GM21423 (cell line): ENCODE data around the gene CYP1A1.

ENCODE experiments used
- ATAC-seq: cut with Tn5 transposase; IDR thresholded peaks from one replicate; pipeline ENCODE4 v1.9.1; 2021; ENCODE audit warnings: mild to moderate bottlenecking, moderate library complexity; ENCODE audit not compliant: unreplicated experiment

The CYP1A1 gene, protein sequence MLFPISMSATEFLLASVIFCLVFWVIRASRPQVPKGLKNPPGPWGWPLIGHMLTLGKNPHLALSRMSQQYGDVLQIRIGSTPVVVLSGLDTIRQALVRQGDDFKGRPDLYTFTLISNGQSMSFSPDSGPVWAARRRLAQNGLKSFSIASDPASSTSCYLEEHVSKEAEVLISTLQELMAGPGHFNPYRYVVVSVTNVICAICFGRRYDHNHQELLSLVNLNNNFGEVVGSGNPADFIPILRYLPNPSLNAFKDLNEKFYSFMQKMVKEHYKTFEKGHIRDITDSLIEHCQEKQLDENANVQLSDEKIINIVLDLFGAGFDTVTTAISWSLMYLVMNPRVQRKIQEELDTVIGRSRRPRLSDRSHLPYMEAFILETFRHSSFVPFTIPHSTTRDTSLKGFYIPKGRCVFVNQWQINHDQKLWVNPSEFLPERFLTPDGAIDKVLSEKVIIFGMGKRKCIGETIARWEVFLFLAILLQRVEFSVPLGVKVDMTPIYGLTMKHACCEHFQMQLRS

DNA sequence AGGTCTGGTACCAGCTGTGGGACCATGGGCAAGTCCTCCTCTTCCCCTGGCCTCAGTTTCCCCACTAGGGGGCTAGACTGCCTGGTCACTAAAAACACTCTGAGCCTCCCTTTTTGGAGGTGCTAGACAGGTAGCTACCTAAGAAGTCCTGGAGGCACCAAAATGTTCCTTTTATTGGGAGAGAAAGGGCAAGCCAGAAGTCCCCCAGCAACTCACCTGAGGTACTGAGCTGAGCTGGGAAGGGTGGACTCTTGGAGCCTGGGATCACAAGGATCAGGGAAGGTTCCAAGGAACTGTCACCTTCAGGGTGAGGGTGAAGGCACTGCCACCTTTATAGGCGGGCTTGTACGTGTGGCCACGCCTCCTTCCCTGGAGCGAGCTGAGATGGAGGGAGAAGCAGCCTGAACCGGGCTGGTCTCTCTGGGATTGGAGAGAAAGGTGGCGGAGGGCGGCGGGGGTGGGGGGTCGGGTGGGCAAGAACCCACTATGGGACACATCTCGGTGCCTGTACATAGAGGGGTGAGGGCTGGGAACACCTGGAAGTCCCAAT lies at the start of gene CYP1A1:
TSS of gene CYP1A1 (minus strand) at position 304 of the 550 bp plus-strand sequence. CDS start 2,431 bp downstream, outside the sequence.
- ATAC-seq, result no peak

DNA sequence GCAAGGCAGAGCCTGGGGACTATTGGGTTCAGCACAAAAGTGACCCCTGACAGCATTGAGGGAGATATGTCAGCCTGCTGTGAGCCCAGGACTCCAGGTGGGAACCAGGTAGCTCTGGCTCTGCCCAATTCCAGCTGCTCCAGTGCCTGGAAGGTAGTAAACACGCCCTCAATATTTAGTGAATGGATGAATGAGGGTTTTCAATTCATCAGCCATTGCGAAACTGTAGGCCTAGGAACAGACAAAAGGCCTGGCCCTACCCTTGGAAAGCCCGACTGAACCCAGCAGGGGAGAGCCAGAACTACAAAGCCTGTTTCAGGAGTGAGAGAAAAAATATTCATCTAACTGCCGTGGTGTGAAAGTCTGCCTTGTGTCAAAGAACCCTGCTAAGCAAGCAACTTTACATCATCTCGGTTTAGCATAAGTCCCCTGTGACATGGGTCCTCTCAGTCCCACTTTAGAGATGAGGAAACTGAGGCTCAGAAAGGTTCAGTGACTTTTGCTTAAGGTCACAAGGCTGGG lies 48.5 kb upstream of the CYP1A1 start:
- ATAC-seq, result no peak

DNA sequence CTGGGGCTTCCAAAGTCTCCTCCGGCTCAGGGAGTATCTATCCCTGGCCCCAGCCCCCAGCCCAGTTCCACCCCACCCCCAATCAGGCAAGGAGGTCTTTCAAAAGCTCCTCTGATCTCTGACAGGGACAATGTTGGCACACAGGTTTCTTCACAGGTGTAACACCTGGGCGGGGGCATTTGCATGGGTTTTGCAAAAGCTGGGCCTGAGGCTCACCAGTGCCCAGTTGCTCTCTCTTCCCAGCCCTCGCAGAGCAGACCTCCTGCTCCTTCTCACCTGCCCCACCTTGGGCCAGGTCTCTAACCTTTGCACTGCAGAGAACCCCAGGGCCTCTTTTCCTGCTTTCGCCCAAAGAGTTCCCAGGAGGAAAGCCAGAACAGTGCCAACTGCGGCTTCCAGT lies 48.0 kb upstream of the CYP1A1 start:
- no peak for ATAC-seq

DNA sequence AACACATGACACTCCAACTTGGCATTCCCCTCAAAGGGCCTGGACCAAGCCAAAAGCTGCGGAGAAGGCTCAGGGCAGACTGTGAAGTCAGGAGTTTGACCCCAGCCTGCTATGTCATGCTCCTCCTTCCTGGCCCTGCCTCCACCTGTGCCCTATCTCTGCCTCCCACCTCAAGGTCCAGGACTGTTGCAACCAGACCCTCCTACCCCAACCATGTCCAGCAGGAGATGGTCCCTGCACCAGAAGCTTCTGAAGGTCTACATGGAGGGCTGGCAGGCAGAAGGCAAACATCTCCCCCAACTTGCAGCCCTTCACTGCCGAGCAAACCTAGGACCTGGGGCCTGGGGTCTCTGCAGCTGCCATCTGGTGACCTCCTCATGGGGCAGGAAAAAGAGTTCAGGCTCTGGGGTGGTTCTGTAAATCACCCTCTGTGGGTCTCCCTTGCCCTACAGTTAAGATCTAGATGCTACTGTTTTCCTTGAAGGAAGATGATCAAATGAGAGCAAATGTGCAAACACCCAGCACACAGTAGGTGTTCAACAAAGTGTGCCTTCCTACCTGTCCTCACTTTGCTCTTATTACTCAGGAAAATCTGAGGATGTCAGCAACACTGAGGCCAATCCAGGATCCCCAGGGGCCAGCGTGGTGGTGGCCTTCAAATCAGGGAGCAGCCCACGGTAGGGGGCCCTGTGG lies 45.0 kb upstream of the CYP1A1 start:
- ATAC-seq, result no peak

DNA sequence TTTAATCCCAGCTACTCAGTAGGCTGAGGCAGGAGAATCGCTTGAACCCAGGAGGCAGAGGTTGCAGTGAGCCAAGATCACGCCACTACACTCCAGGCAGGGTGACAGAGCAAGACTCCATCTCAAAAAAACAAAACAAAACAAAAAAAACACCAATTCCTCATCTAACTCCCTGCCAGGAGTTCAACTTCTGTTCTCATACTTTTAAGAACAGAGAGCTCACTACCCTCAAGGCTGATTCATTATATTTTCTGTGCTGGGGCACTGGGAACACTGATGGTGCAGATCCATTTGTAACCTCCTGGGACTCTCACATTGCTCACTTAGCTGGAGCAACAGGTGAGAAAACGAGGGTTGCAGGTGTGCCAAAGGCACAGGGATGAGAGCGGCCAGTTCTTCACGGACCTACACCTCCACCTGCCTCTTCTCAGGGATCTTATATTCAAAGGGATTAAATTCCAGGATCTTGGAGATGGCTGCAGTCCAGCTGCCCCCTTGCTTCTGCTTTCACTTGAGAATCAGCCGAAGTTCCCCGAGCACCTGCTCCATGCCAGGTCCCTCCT lies 44.2 kb upstream of the CYP1A1 start:
- no peak for ATAC-seq

DNA sequence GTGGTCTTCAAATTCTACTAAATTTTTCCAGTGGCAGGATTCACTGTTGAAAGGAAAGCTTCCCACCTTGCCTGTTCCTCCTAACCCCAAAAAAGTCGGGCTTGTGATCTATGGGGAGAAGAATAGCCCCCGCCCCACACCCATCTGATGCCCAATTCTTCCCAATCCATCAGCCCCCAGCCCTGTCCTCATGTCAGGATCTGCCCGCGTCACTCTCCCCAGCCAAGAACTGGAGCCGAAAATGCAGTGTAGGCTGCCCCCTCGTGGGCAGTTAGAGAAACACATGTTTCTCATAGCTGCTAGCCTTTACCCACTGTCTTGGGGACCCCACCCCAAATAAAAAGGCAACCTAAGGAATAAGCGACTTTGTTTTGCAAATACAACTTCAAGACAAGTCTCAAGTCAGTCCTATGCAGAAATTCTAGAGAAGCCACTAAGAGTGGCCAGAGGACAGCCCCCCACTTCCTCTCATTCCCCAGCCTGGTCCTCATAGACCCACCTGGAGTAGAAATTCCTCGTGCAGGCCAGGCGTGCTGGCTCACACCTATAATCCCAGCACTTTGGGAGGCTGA lies 43.5 kb upstream of the CYP1A1 start:
- no peak for ATAC-seq

DNA sequence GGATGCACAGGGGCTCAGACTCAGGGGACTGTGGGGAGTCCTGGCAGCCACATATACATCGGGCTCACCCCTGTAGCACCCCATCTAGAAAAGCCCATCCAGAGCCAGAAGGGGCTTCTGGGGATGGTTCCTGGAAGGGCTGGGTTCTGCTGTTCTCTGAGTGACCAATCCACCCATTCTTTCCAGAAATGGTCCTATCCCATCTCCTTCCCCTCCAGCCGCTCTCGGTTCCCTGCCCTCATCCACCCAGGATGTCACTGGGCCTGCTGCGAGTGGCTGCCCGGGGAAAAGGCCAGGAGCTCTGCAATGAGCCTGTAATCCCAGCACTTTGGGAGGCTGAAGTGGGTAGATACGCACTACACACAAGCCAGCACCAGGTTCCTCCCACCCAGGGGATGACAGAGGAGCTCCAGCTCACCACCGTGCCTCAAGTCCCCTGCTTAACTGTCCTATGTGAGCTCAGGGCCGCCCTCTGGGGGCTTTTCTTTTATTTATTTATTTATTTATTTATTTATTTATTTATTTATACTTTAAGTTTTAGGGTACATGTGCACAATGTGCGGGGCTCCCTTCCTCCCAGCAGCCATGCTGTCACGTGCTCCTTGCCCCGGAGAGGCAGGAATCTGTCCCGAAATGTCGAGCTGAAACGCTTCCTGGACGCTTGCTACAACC lies 42.9 kb upstream of the CYP1A1 start:
- no peak for ATAC-seq

DNA sequence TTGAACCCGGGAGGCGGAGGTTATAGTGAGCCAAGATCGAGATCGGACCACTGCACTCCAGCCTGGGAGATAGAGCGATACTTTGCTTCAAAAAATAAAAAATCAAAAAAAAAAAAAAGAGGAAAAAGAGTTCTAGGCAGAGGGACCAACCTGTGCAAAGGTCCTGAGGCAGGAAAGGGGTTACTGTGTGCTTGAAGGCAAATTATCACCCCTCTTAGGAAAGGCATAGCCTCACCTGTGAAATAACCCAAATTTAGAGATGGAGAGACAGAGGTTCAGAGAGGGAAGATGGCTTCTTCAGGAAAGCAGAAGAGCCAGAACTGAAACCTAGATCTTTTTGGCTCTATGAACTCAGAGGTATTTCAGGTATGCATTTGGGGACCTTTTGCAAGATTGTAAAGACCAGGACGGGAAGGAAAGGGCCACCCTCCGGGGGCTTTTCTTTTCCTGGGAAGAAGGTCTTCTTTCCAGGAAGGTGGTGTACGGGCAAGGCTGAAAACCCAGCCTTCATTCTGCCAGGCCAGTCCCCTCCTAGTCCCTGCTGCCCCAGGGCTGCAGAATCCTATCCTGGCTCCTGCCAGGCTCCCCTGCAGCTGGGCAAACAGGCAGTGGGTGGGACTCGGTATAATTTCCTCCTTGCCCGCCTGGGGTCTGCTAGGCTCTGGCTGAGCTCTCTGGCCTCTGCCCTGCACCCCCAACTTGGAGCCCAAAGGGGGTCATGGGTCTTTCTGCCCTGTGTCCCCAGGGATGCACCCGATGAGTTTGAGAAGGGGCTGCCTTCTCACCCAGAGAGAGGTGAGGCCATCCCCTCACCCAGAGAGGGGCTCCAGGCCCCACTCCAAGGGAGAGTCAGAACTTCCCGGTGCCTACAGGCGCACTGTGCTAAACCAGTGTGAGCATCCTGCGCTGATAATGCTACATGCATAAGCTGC lies 42.1 kb upstream of the CYP1A1 start:
- ATAC-seq, result no peak

DNA sequence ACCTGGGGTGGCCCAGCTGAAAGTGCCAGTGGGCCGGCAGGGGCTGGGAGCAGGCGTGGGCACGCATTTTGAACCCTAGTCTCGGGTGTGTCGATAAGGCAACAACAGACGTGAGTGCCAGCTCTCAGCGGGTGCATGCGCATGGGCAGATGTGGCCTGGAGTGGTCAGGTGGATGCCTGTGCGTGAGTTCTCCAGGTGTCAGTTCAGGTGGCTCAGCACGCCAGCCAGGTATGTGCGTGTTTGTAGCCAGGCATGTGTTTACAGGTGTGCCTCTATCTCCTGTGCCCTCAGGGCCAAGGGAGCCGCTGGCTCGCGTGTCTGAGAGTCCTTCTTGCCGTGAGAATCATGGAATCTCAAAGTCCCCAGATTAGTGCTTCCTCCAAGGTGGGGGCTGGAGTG lies 38.1 kb upstream of the CYP1A1 start:
- ATAC-seq, result no peak

DNA sequence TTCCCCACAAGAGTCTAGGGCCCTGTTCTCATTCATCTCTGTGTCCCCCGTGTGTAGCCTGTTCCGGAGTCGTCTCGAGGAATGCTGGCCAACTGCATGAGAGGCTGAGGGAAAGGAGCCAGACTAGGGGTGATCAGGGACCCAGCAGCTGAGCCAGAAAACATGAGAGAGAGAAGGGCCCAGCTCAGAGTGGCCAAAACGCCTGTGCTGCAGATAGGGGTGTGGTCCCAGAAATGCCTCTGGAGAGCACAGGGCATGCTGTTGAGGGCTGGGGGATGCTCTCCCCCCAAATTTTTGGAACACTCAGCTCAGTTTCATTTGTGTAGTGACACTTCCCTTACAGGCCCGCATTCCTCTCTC lies 37.4 kb upstream of the CYP1A1 start:
- ATAC-seq, result no peak

DNA sequence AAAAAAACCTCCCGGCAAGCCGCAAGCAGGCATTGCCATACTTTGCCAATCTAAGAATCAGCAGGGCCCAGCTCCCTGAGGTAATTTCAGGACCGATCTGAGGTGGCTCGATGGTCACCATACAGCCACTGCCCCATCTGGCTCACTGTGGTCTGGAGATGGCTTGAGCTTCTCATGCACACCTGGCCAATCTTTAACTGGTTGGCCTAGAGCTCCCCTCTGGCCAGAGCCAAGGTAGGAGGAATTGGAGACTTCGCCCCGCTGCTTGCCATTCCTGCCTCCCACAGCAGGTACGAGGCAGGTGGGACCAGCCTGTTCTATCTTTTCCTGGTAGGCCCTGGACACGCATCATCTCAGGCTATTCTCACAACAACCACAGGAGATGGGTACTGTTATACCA lies 33.4 kb upstream of the CYP1A1 start:
- no peak for ATAC-seq

DNA sequence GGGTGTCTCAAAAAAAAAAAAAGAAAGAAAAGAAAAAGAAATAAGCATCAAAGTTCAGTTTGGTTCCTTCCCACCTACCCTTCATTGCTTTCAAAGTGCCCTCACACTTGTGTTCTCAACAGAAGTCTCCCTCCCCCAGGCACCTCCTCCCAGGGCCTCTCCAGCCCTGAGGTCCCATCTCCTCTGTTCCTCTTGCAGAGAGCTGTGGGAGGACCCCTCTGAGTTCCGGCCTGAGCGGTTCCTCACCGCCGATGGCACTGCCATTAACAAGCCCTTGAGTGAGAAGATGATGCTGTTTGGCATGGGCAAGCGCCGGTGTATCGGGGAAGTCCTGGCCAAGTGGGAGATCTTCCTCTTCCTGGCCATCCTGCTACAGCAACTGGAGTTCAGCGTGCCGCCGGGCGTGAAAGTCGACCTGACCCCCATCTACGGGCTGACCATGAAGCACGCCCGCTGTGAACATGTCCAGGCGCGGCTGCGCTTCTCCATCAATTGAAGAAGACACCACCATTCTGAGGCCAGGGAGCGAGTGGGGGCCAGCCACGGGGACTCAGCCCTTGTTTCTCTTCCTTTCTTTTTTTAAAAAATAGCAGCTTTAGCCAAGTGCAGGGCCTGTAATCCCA lies 29.4 kb upstream of the CYP1A1 start:
- ATAC-seq, result no peak

DNA sequence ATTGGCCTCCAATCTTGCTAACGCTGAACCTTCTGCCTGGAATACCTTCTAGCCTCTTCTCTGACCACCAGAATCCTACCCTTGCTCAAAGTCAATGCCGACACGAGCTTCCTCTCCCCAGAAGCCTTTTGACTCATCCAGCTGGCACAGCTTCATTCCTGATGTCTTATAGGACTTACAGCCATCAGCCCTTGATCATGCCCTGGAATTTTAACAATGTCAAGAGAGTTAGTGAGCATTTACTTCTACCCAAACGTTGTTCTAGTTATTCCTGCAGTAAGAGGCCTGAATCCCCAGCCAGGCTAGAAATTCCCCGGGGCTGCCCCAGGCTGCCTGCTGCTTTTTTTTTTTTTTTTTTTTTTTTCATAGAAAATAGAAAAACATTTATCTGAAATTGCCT lies 27.2 kb upstream of the CYP1A1 start:
- no peak for ATAC-seq

DNA sequence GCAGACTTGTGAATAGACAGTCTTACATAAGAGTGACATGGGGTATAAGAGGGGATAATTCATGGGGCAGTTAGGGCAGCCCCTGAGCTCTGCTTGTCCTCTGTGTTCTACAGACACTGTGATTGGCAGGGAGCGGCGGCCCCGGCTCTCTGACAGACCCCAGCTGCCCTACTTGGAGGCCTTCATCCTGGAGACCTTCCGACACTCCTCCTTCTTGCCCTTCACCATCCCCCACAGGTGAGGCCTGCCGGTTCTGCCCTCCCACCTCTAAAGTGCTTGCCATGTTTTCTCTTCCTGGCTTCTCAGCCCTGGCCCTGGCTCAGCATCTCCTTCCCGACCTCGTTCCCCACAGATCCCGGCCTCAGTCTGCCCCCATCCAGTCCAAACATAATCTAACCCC lies 26.7 kb upstream of the CYP1A1 start:
- ATAC-seq, result no peak

DNA sequence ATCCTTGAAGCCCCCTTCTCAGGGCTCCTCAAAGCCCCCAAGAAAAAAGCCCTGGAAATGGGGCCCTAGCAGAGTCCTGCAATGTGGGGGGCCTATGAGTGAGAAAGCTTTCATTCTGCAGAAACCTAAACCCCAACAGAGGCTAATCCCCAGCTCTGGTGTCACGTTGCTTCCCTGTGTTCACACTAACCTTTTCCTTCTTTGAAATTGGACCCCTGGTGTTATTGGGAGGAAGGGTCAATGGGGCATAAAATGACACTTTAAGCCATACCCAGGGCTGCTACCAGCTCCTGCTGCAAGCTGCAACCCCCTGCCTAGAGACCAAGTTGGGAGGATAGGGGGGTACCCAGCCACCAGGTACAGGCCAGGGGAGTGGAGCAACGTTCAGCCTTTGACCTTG lies 25.4 kb upstream of the CYP1A1 start:
- no peak for ATAC-seq

DNA sequence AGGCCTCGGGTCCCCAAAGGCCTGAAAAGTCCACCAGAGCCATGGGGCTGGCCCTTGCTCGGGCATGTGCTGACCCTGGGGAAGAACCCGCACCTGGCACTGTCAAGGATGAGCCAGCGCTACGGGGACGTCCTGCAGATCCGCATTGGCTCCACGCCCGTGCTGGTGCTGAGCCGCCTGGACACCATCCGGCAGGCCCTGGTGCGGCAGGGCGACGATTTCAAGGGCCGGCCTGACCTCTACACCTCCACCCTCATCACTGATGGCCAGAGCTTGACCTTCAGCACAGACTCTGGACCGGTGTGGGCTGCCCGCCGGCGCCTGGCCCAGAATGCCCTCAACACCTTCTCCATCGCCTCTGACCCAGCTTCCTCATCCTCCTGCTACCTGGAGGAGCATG lies 24.5 kb upstream of the CYP1A1 start:
- no peak for ATAC-seq

DNA sequence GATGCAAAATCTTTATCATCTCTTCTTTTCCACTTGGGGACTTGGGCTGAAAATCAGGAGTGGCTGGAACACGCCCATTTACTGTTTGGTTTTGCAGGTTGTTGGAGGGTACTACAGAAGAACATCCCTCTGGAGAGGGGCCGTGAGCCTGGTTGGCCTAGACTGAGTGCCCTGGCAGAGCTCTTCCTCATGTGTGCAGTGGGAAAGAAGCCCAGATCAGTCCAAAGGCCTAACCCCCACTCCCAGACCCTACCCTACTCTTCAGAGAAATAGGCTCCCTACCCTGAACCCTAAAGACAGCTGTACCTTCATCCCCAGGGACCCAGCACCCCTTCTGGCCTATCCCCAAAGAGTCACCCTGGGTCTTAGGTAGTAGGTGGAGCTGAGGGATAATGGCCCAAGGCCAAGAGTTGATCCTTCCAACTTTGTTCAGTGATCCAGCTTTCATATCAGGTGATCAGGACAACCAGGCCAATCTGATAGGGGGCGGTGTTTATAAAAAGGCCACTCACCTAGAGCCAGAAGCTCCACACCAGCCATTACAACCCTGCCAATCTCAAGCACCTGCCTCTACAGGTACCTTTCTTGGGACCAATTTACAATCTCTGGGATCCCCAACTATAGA lies 23.1 kb upstream of the CYP1A1 start, which contains the start of gene CYP1A2:
TSS of gene CYP1A2 (plus strand) at position 524 of the 625 bp plus-strand sequence. CDS start 894 bp downstream, outside the sequence.
- no peak for ATAC-seq

DNA sequence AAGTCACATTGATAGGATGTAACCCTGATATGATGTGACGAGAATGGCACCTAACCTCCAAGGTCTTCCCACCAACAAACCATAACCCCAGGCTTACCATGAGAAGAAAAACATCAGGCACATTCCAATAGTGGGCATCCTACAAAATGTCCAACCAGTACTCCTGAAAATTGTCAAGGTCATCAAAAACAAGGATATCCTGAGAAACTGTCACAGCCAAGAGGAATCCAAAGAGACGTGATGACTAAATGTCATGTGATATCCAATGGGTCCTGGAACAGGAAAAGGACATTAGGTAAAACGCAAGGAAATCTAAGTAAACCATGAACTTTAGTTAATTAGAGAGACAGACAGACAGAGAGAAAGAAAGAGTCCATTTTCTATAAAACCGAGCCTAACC lies 21.1 kb upstream of the CYP1A1 start:
- no peak for ATAC-seq
